ENCODE results near the gene ADD3. TPM values are rescaled to one million over a fixed set of nuclear protein-coding genes. Genes with fewer than 3 reads are reported as not detected.

ADD3 gene
- total and polyA plus RNA-seq, 2 experiments from 2014 or later, result 83.2 to 216 TPM

- H4K20me1 ChIP-seq (ENCODE audit: insufficient read depth, poor library complexity, severe bottlenecking), result no peaks in the 10 kb centered on the region
- H3K4me1 ChIP-seq (ENCODE audit: insufficient read depth), result peaks cover 45% of the 10 kb centered on the region
- WGBS (ENCODE audit: low lambda C conversion rate, missing lambda C conversion rate), result 66% methylated on average over 7 of the region's 7 CpGs
- TF ChIP-seq CTCF (IDR thresholded peaks at IDR 0.05; ENCODE audit: poor library complexity), result no peak
- TF ChIP-seq EZH2phosphoT487 (IDR thresholded peaks at IDR 0.05; ENCODE audit: low read depth, severe bottlenecking, unreplicated experiment), result no peak
- no peak for TF ChIP-seq EZH2 (IDR thresholded peaks at IDR 0.05; ENCODE audit: borderline replicate concordance)
- no peaks in the 10 kb centered on the region for H3K9me3 ChIP-seq (ENCODE audit: low read depth)
- no peaks in the 10 kb centered on the region for H3K27me3 ChIP-seq
- H3K9me2 ChIP-seq (replicated peaks; ENCODE audit: insufficient read depth), result no peaks in the 10 kb centered on the region
- peak; percentile 33 for DNase-seq (ENCODE audit: low spot score)
- peaks cover 8% of the 10 kb centered on the region for H3K79me2 ChIP-seq
- peak overlapping the region; percentile 69 for H3K4me2 ChIP-seq
- H3K36me3 ChIP-seq (replicated peaks; ENCODE audit: insufficient read depth, low read depth), result no peaks in the 10 kb centered on the region
- H3K27ac ChIP-seq, result peak overlapping the region; percentile 93
- H2AFZ ChIP-seq, result no peak overlapping the region
- H3K4me3 ChIP-seq, result no peak overlapping the region
Observed at GRCh38 chr10:109993551-109994330, 14.0 kb upstream of the ADD3 start.

GRCh38 chr10:109994711-109995577 lies 12.8 kb upstream of the ADD3 start:
- peaks cover 20% of the 10 kb centered on the region for H3K79me2 ChIP-seq
- H3K36me3 ChIP-seq (replicated peaks; ENCODE audit: insufficient read depth, low read depth), result no peaks in the 10 kb centered on the region
- no peaks in the 10 kb centered on the region for H3K27me3 ChIP-seq
- H3K9me2 ChIP-seq (replicated peaks; ENCODE audit: insufficient read depth), result no peaks in the 10 kb centered on the region
- WGBS (ENCODE audit: low lambda C conversion rate, missing lambda C conversion rate), result 60% methylated on average over 5 of the region's 5 CpGs
- peaks cover 45% of the 10 kb centered on the region for H3K4me1 ChIP-seq (ENCODE audit: insufficient read depth)
- no peak overlapping the region for H3K4me3 ChIP-seq
- H3K9me3 ChIP-seq (ENCODE audit: low read depth), result no peaks in the 10 kb centered on the region
- H2AFZ ChIP-seq, result no peak overlapping the region
- DNase-seq (ENCODE audit: low spot score), result no peak
- peak overlapping the region; percentile 93 for H3K27ac ChIP-seq
- H4K20me1 ChIP-seq (ENCODE audit: insufficient read depth, poor library complexity, severe bottlenecking), result no peaks in the 10 kb centered on the region
- no peak for TF ChIP-seq EZH2phosphoT487 (IDR thresholded peaks at IDR 0.05; ENCODE audit: low read depth, severe bottlenecking, unreplicated experiment)
- no peak for TF ChIP-seq CTCF (IDR thresholded peaks at IDR 0.05; ENCODE audit: poor library complexity)
- no peak for TF ChIP-seq EZH2 (IDR thresholded peaks at IDR 0.05; ENCODE audit: borderline replicate concordance)
- H3K4me2 ChIP-seq, result peak overlapping the region; percentile 69

GRCh38 chr10:109995595-109995994 lies 12.2 kb upstream of the ADD3 start:
- H3K27ac ChIP-seq, result peak overlapping the region; percentile 93
- H2AFZ ChIP-seq, result no peak overlapping the region
- DNase-seq (ENCODE audit: low spot score), result no peak
- H3K4me3 ChIP-seq, result no peak overlapping the region
- H3K9me3 ChIP-seq (ENCODE audit: low read depth), result no peaks in the 10 kb centered on the region
- WGBS (ENCODE audit: low lambda C conversion rate, missing lambda C conversion rate), result 64% methylated on average over 3 of the region's 3 CpGs
- no peaks in the 10 kb centered on the region for H3K9me2 ChIP-seq (replicated peaks; ENCODE audit: insufficient read depth)
- H3K4me1 ChIP-seq (ENCODE audit: insufficient read depth), result peaks cover 45% of the 10 kb centered on the region
- H3K36me3 ChIP-seq (replicated peaks; ENCODE audit: insufficient read depth, low read depth), result no peaks in the 10 kb centered on the region
- peak overlapping the region; percentile 69 for H3K4me2 ChIP-seq
- no peaks in the 10 kb centered on the region for H4K20me1 ChIP-seq (ENCODE audit: insufficient read depth, poor library complexity, severe bottlenecking)
- H3K79me2 ChIP-seq, result peaks cover 27% of the 10 kb centered on the region
- H3K27me3 ChIP-seq, result no peaks in the 10 kb centered on the region
- TF ChIP-seq EZH2 (IDR thresholded peaks at IDR 0.05; ENCODE audit: borderline replicate concordance) (no peak), CTCF (IDR thresholded peaks at IDR 0.05; ENCODE audit: poor library complexity) (no peak), EZH2phosphoT487 (IDR thresholded peaks at IDR 0.05; ENCODE audit: low read depth, severe bottlenecking, unreplicated experiment) (no peak)

All from hepatocyte (in vitro differentiated cells).